Adipocyte (in vitro differentiated cells): ENCODE measurements around the gene OR51G2.
"Not testable (repeated sequence)": the region's sequence is repeated elsewhere in the genome, so short reads cannot be mapped to it uniquely, and the experiment has no call there.

ENCODE experiments used
- DNase-seq: peaks from one replicate; pipeline ENCODE4 v3.0.0-alpha.2; 2015; ENCODE audit warnings: low read depth
- H3K27me3 ChIP-seq: replicated peaks from 2 replicates; pipeline ENCODE4 v1.7.0; 2013; ENCODE audit warnings: mild to moderate bottlenecking, low read length, moderate library complexity; ENCODE audit not compliant: control insufficient read depth, insufficient read depth
- H3K36me3 ChIP-seq: 2 replicates; pipeline ENCODE4 v1.7.0; 2013; ENCODE audit warnings: low read length, mild to moderate bottlenecking, moderate library complexity; ENCODE audit not compliant: control insufficient read depth, insufficient read depth, severe bottlenecking
- H3K4me1 ChIP-seq: 2 replicates; pipeline ENCODE4 v1.7.0; 2013; ENCODE audit warnings: mild to moderate bottlenecking, low read length, moderate library complexity; ENCODE audit not compliant: control insufficient read depth, insufficient read depth
- H3K4me3 ChIP-seq: 2 replicates; pipeline ENCODE4 v1.7.0; 2013; ENCODE audit warnings: mild to moderate bottlenecking, low read length, moderate library complexity
- H3K9ac ChIP-seq: 2 replicates; pipeline ENCODE4 v1.7.0; 2013; ENCODE audit warnings: mild to moderate bottlenecking, low read length, moderate library complexity
- H3K9me3 ChIP-seq: 2 replicates; pipeline ENCODE4 v1.7.0; 2013; ENCODE audit warnings: mild to moderate bottlenecking, low read length, moderate library complexity; ENCODE audit not compliant: control insufficient read depth

The OR51G2 gene

GRCh38 chr11:4919250-4919649 is at the start of gene OR51G2:
Gene OR51G2, minus strand, starts transcription at chr11:4919350. Its CDS starts 3,687 bp downstream, at chr11:4915663.
- H3K9me3 ChIP-seq: peaks cover 3% of the 10 kb centered on the region
- H3K36me3 ChIP-seq: no peaks in the 10 kb centered on the region
- H3K4me1 ChIP-seq: no peaks in the 10 kb centered on the region
- H3K27me3 ChIP-seq: no peaks in the 10 kb centered on the region
- no peak within 1 kb of the TSS for H3K4me3 ChIP-seq
- no peak for DNase-seq
- H3K9ac ChIP-seq: no peak within 1 kb of the TSS

- Histone ChIP-seq H3K4me1 (no peaks in the 10 kb centered on the region), H3K9me3 (peaks cover 6% of the 10 kb centered on the region), H3K9ac (no peak overlapping the region), H3K4me3 (no peak overlapping the region), H3K27me3 (no peaks in the 10 kb centered on the region), H3K36me3 (no peaks in the 10 kb centered on the region)
- DNase-seq: no peak
Observed at GRCh38 chr11:4962816-4963215, 43.7 kb upstream of the OR51G2 start.

- H3K36me3 ChIP-seq: no peaks in the 10 kb centered on the region
- DNase-seq: no peak
- H3K4me3 ChIP-seq: no peak overlapping the region
- no peaks in the 10 kb centered on the region for H3K27me3 ChIP-seq
- no peak overlapping the region for H3K9ac ChIP-seq
- H3K9me3 ChIP-seq: peaks cover 6% of the 10 kb centered on the region
- H3K4me1 ChIP-seq: no peaks in the 10 kb centered on the region
Observed at GRCh38 chr11:4960877-4961276, 41.7 kb upstream of the OR51G2 start.

GRCh38 chr11:4957396-4957795 is 38.2 kb upstream of the OR51G2 start:
- Histone ChIP-seq H3K4me3 (no peak overlapping the region), H3K9ac (no peak overlapping the region), H3K9me3 (no peaks in the 10 kb centered on the region), H3K4me1 (no peaks in the 10 kb centered on the region), H3K27me3 (no peaks in the 10 kb centered on the region), H3K36me3 (no peaks in the 10 kb centered on the region)
- no peak for DNase-seq

- not testable (repeated sequence) for DNase-seq, H3K9me3 ChIP-seq, H3K36me3 ChIP-seq, H3K27me3 ChIP-seq, H3K4me1 ChIP-seq, H3K9ac ChIP-seq, H3K4me3 ChIP-seq
Observed at GRCh38 chr11:4955613-4956012, 36.5 kb upstream of the OR51G2 start, which contains the start of gene OR51A2. Gene OR51A2, minus strand, starts transcription at chr11:4955713. Its CDS starts 0 bp downstream, at chr11:4955713.

GRCh38 chr11:4947505-4947904 is 28.4 kb upstream of the OR51G2 start, which contains the start of gene OR51A4:
Gene OR51A4, minus strand, starts transcription at chr11:4947605. Its CDS starts 505 bp downstream, at chr11:4947100.
- Histone ChIP-seq H3K36me3 (no peaks in the 10 kb centered on the region), H3K9ac (no peak within 1 kb of the TSS)

GRCh38 chr11:4936745-4937144 is 17.6 kb upstream of the OR51G2 start:
- Histone ChIP-seq H3K4me1 (no peaks in the 10 kb centered on the region), H3K27me3 (no peaks in the 10 kb centered on the region), H3K4me3 (no peak overlapping the region), H3K9me3 (no peaks in the 10 kb centered on the region), H3K9ac (no peak overlapping the region), H3K36me3 (no peaks in the 10 kb centered on the region)
- no peak for DNase-seq

More at GRCh38 chr11:4947505-4947904, 28.4 kb upstream of the OR51G2 start, which contains the start of gene OR51A4:
- no peaks in the 10 kb centered on the region for H3K9me3 ChIP-seq
- no peak for DNase-seq
- H3K4me1 ChIP-seq: no peaks in the 10 kb centered on the region
- no peak within 1 kb of the TSS for H3K4me3 ChIP-seq
- H3K27me3 ChIP-seq: no peaks in the 10 kb centered on the region

GRCh38 chr11:4932751-4933150 is 13.6 kb upstream of the OR51G2 start:
- Histone ChIP-seq H3K4me3 (no peak overlapping the region), H3K27me3 (no peaks in the 10 kb centered on the region), H3K36me3 (no peaks in the 10 kb centered on the region), H3K9me3 (no peaks in the 10 kb centered on the region), H3K4me1 (no peaks in the 10 kb centered on the region), H3K9ac (no peak overlapping the region)
- no peak for DNase-seq

- Histone ChIP-seq H3K9ac (no peak overlapping the region), H3K4me1 (no peaks in the 10 kb centered on the region), H3K36me3 (no peaks in the 10 kb centered on the region), H3K9me3 (no peaks in the 10 kb centered on the region), H3K27me3 (no peaks in the 10 kb centered on the region), H3K4me3 (no peak overlapping the region)
- peak; percentile 10 for DNase-seq
Observed at GRCh38 chr11:4926608-4927007, 7.5 kb upstream of the OR51G2 start.

GRCh38 chr11:4924239-4924638 is 5.1 kb upstream of the OR51G2 start, which contains the start of gene OR51G1:
Gene OR51G1, minus strand, starts transcription at chr11:4924339. Its CDS starts 0 bp downstream, at chr11:4924339.
- no peak within 1 kb of the TSS for H3K4me3 ChIP-seq
- H3K9me3 ChIP-seq: no peaks in the 10 kb centered on the region
- no peak within 1 kb of the TSS for H3K9ac ChIP-seq
- no peaks in the 10 kb centered on the region for H3K36me3 ChIP-seq
- DNase-seq: no peak
- no peaks in the 10 kb centered on the region for H3K4me1 ChIP-seq
- no peaks in the 10 kb centered on the region for H3K27me3 ChIP-seq

GRCh38 chr11:4922304-4922703 is 3.2 kb upstream of the OR51G2 start:
- H3K4me3 ChIP-seq: no peak overlapping the region
- DNase-seq: no peak
- H3K36me3 ChIP-seq: no peaks in the 10 kb centered on the region
- no peaks in the 10 kb centered on the region for H3K27me3 ChIP-seq
- H3K4me1 ChIP-seq: no peaks in the 10 kb centered on the region
- H3K9ac ChIP-seq: no peak overlapping the region
- no peaks in the 10 kb centered on the region for H3K9me3 ChIP-seq

- Histone ChIP-seq H3K9ac (no peak overlapping the region), H3K36me3 (no peaks in the 10 kb centered on the region), H3K27me3 (no peaks in the 10 kb centered on the region), H3K4me3 (no peak overlapping the region), H3K9me3 (no peaks in the 10 kb centered on the region), H3K4me1 (no peaks in the 10 kb centered on the region)
- no peak for DNase-seq
Observed at GRCh38 chr11:4921796-4922195, 2.6 kb upstream of the OR51G2 start.
